Measurements from ENCODE around the gene PHF11.

Gene PHF11

GRCh38 chr13:49498206-49498605, 2.5 kb downstream of the PHF11 start:
- DNase-seq (ENCODE audit: low spot score) = no peak

DNA sequence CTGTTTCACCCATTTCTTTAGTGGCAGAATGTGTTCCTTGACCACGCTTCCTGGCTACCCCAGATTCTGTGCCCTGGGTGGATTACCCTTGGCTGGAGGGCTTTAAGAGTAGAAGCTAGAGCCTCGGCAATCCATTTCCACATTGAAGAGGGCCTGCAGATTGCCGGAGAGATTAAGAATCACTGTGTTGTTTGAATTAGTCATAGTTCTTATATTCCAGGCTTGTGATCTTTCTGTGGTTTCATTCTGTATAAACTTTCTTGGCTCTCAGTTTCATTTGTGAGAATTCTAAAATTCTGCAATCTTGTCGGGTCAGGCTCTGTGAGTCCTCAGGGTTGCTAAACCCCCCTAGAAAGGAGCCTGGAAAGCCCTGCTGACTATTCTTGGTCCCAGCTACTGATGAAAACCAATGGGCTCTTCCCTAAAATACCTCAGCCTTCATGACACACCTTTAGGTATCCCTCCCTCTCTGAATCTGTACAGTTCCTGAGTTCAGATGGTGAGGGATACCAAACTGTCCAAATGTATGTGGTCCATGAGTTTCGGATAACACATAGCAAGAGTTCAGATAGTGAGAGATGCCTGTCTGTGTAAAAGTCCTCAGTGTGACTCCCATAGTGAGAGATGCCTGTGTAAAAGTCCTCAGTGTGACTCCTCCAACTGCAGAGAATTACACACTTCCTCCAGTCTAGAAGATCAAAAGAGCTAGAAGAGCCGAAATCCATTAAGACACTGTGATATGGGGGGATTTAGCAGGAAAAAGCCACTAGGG, 4.3 kb downstream of the PHF11 start:
- DNase-seq (ENCODE audit: low spot score) = no peak

- DNase-seq (ENCODE audit: low spot score) = no peak
These were observed 7.2 kb downstream of the PHF11 start for GRCh38 chr13:49502954-49503353.

DNA sequence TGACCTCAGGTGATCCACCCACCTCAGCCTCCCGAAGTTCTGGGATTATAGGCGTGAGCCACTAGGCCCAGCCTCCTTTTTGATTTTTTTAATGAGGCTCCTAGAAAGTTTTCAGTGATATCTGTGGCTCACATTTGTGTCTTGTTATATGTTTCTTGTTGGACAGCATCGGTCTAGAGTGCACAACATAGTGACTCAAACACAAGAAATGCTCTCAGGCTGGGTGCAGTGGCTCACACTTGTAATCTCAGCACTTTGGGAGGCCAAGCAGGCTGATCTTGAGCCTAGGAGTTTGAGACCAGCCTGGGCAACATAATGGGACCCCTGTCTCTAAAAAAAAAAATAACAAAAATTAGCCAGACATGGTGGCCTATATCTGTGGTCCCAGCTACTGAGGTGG, 8.2 kb downstream of the PHF11 start:
- DNase-seq (ENCODE audit: low spot score) = no peak

DNA sequence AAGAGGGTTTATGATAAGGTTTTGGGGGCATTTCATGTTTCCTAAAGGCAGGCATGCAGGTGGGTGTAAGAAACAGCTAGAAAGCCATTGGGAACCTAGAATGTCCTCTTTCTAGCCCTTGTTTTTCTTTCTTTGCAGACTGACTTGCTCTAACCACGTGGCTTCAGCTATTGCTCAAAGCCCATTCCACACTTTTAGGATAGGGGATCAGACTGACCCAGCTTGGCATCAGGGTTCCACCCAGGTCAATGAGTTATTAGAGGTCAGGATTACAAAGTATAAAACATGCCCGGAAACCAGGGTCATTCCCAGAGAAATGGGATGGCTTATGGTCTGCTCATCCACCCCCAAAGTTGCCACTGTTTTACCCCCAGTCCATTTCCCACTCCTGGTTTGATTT, 16.8 kb downstream of the PHF11 start:
- no peak for DNase-seq (ENCODE audit: low spot score)

GRCh38 chr13:49516467-49516866, 20.7 kb downstream of the PHF11 start:
- no peak for DNase-seq (ENCODE audit: low spot score)

DNA sequence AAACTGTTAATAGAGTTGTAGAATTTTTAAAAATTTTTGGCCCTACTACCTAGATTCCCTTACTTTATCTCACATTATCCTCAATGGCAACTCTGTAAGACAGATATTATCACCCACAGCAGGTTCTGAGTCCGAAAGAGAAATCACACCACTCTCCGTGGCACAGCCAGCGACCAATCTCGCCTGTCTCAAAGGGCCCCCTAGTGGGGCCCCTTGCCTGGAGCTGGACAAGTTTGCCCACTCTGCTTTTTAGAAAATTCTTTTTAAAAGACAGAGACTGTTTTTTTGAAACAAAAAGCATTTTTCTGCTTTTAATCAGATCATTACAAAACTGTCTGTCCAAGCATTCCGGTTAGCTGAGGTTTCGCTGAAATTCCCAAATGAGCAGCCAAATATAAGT, 21.7 kb downstream of the PHF11 start:
- DNase-seq (ENCODE audit: low spot score) = no peak

DNA sequence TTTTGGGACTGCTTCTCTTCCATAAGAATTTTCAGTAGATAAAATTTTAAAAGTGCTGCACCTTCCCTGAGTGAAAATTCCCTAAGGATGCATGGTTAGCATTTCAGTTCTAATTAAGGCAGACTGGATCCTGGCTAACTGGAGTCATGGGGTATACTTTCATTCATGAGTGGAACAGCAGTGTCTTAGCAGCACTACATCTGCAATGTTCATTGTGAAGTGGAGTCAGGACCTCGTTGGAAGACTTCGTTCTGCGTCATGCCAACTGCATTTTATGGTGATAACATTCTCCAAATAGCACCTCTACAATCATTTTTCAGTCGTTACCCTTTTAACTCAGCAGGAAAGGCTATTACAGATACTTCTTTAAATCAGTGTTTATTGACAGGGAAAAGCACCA, 25.5 kb downstream of the PHF11 start:
- no peak for DNase-seq (ENCODE audit: low spot score)

- DNase-seq (ENCODE audit: low spot score) = no peak
These were observed 29.2 kb downstream of the PHF11 start for GRCh38 chr13:49524740-49525501.

GRCh38 chr13:49527123-49527522, 31.4 kb downstream of the PHF11 start:
- no peak for DNase-seq (ENCODE audit: low spot score)

- no peak for DNase-seq (ENCODE audit: low spot score)
These were observed 32.4 kb downstream of the PHF11 start for GRCh38 chr13:49528161-49528560.

DNA sequence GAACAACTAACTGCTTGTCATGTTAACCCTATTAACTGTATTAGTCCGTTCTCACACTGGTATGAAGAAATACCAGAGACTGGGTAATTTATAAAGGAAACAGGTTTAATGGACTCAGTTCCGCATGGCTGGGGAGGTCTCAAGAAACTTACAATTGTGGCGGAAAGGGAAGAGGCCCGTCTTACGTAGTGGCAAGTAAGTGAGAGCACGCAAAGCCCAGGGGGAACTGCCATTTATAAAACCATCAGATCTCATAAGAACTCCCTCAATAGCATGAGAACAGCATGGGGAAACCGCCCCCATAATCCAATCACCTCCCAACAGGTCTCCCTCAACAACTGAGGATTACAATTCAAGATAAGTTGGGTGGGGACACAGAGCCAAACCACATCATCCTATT, 34.7 kb downstream of the PHF11 start:
- no peak for DNase-seq (ENCODE audit: low spot score)

DNA sequence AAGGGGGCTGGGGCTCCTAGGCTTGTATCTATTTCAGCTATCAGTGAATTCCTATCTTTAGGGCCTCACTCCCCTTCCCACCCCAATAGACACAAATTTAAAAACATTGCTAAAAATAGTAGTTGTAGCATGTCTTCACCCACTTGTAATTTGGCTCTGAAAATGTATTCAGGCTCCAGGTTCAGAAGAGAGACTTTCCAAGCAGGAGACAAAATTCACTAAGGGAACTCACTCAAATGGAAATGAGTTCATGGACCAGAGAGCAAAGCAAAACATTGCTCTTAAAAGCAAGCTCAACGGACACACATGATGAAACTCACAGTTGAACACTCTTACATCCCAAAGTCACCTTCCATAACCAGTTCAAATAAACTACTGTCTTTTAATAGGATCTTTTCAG, 36.8 kb downstream of the PHF11 start:
- DNase-seq (ENCODE audit: low spot score) = no peak

DNA sequence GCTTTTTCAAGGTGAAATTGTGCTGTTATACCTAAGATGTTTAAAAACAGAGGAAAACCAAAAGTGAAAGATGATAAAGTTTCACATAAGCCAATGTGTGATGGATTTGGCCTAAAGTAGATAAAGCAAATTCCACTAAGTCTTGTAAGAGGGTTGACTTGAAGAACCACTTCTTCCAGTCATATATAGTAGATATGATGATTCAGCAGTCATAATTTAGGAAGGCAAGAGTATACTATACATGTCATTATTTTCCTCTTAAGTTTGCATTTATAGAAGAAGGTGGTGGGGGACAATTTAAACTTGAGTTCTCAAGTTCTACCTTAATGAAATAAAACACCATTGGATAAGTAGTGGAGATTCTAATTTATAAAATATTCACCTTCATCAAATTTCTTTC, 37.3 kb downstream of the PHF11 start:
- no peak for DNase-seq (ENCODE audit: low spot score)

- peak; percentile 16 for DNase-seq (ENCODE audit: low spot score)
These were observed 38.0 kb downstream of the PHF11 start for GRCh38 chr13:49533591-49534269.

DNA sequence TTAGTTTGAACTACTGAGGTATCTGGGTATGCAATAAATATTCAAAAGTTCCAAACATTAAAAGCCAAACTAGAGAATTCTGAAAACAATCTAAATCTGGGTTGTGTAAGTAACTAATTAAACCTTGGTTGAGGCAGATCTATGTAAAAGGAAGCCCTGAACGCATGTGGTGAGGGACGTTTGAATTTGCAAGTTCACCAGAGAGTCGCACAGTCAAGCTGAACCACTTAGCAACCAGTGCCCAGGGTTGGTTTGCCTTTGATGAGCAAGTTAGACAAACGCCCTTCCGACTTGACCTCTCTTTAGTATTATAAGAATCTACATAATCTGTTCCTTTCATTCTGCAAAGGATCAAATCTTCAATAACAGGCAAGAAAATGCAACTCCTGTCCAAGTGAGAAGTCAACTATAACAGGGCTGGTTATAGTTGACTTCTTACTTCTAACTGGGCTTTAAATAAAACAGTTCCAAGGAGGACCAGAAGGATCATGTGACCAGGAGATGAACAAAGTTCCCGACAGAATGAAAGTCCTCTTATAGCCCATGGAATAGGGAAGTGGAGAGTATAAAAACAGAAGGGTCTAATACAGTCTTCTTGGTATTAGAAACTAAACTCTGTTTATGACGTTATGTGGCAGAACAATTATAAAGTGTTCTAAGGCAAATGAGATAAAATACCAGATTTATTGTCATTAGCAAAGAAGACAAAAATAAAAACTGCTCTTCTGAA, 40.6 kb downstream of the PHF11 start:
- no peak for DNase-seq (ENCODE audit: low spot score)

GRCh38 chr13:49538404-49538803, 42.7 kb downstream of the PHF11 start:
- DNase-seq (ENCODE audit: low spot score) = no peak

- no peak for DNase-seq (ENCODE audit: low spot score)
These were observed 43.6 kb downstream of the PHF11 start for GRCh38 chr13:49539313-49539712.

- DNase-seq (ENCODE audit: low spot score) = no peak
These were observed 44.0 kb downstream of the PHF11 start for GRCh38 chr13:49539746-49540145.

- no peak for DNase-seq (ENCODE audit: low spot score)
These were observed 44.8 kb downstream of the PHF11 start for GRCh38 chr13:49540552-49540951.

DNA sequence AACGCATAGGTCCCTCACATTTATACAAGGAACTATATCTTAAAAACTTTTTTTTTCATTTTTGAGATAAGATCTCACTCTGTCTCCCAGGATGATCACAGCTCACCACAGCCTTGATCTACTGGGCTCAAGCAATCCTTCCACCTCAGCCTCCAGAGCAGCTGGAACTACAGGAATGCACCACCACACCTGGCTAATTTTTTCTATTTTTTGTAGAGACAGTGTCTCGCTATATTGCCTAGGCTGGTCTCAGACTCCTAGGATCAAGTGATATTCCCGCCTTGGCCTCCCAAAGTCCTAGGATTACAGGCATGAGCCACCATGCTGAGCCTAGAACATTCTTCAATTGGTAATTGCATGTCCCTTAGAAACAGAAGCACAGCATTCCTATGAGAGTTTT, 47.9 kb downstream of the PHF11 start:
- no peak for DNase-seq (ENCODE audit: low spot score)

DNA sequence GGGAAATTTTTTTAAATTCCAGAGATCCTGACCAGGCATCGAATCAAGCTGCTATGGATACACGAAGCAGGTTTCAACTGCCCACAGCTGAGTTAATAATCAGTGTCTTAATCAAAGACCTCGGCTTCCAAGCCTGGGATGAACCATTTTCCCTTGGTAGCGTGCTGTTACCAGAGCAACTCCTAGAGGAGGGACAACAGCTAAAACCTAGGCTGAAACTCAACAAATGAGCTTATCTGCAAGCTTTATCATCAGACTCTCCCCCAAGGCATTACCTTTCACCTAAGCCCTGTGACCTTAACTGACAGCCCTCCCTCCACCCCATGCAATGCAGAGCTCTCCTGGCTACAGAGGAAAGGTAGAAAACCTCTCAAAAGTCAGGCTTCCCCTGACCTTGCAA, 49.9 kb downstream of the PHF11 start:
- no peak for DNase-seq (ENCODE audit: low spot score)

Data from germinal center (tissue), 1 donor.